OCI-LY1 (cell line): ENCODE results near the gene C1S.

Experiments used
- CTCF ChIP-seq: fragments of 200-600 bp; sonication (generic), shearing (Covaris generic); IDR thresholded peaks from 2 replicates; pipeline ENCODE4 v1.5.1; 2017; ENCODE audit warnings: mild to moderate bottlenecking, antibody characterized with exemption, low read length, moderate library complexity, mixed read lengths
- EZH2 ChIP-seq: fragments of 200-600 bp; sonication (generic), shearing (Covaris generic); IDR thresholded peaks from 2 replicates; pipeline ENCODE4 v1.8.0; 2017; ENCODE audit warnings: borderline replicate concordance, mixed run types, mild to moderate bottlenecking, antibody characterized with exemption, low read length, moderate library complexity, mixed read lengths

DNA sequence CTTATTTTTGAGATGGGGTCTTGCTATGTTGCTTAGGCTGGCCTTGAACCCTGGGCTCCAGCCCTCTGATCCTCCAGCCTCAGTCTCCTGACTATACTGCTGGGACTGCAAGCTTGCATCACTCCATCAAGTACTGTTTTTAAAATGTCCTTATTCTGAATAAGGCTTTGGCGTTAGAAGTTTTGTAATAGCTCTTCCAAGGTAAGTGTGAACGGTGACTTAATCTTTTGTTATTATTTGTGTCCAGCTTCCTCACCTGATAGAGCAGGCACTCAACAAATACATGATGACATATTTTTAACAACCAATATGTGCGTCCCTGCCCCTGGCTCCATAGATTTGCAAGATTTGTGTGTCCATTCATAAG is 47.1 kb downstream of the C1S start:
- TF ChIP-seq CTCF (no peak), EZH2 (no peak)
